KOPT-K1 (cell line): Measurements from ENCODE around the gene CDHR3.

Source experiments
- H3K27ac ChIP-seq: fragments of 200-600 bp; sonication (generic); 2 replicates; pipeline ENCODE4 v1.5.1; 2016; ENCODE audit warnings: antibody characterized with exemption, mild to moderate bottlenecking, low read depth, low read length; ENCODE audit not compliant: poor library complexity, severe bottlenecking
- H3K36me3 ChIP-seq: fragments of 200-600 bp; sonication (generic); 2 replicates; pipeline ENCODE4 v1.5.1; 2017; ENCODE audit warnings: antibody characterized with exemption, mild to moderate bottlenecking, low read length, moderate library complexity; ENCODE audit not compliant: insufficient read depth
- H3K9me3 ChIP-seq: fragments of 200-600 bp; sonication (generic); 2 replicates; pipeline ENCODE4 v1.5.1; 2017; ENCODE audit warnings: antibody characterized with exemption, low read length, mild to moderate bottlenecking; ENCODE audit not compliant: insufficient read depth, poor library complexity, severe bottlenecking

The CDHR3 gene

GRCh38 chr7:106021151-106022067 lies 58.3 kb downstream of the CDHR3 start:
- no peaks in the 10 kb centered on the region for H3K36me3 ChIP-seq
- no peaks in the 10 kb centered on the region for H3K9me3 ChIP-seq
- no peak overlapping the region for H3K27ac ChIP-seq

GRCh38 chr7:106022193-106022821 lies 59.2 kb downstream of the CDHR3 start:
- no peaks in the 10 kb centered on the region for H3K9me3 ChIP-seq
- no peak overlapping the region for H3K27ac ChIP-seq
- no peaks in the 10 kb centered on the region for H3K36me3 ChIP-seq

GRCh38 chr7:106023369-106024322 lies 60.6 kb downstream of the CDHR3 start:
- no peak overlapping the region for H3K27ac ChIP-seq

GRCh38 chr7:106026101-106026500 lies 63.0 kb downstream of the CDHR3 start:
- Histone ChIP-seq H3K27ac (no peak overlapping the region), H3K36me3 (no peaks in the 10 kb centered on the region), H3K9me3 (no peaks in the 10 kb centered on the region)

More at GRCh38 chr7:106023369-106024322, 60.6 kb downstream of the CDHR3 start:
- no peaks in the 10 kb centered on the region for H3K9me3 ChIP-seq
- H3K36me3 ChIP-seq = no peaks in the 10 kb centered on the region

- H3K36me3 ChIP-seq = no peaks in the 10 kb centered on the region
- no peak overlapping the region for H3K27ac ChIP-seq
- peaks cover 10% of the 10 kb centered on the region for H3K9me3 ChIP-seq
These were observed 66.4 kb downstream of the CDHR3 start for GRCh38 chr7:106029451-106029850.

- Histone ChIP-seq H3K27ac (no peak overlapping the region), H3K9me3 (peaks cover 10% of the 10 kb centered on the region), H3K36me3 (no peaks in the 10 kb centered on the region)
These were observed 66.9 kb downstream of the CDHR3 start for GRCh38 chr7:106029941-106030340.

- no peak overlapping the region for H3K27ac ChIP-seq
- H3K36me3 ChIP-seq = no peaks in the 10 kb centered on the region
- peaks cover 10% of the 10 kb centered on the region for H3K9me3 ChIP-seq
These were observed 68.4 kb downstream of the CDHR3 start for GRCh38 chr7:106031300-106032035.

GRCh38 chr7:106032295-106032694 lies 69.2 kb downstream of the CDHR3 start:
- Histone ChIP-seq H3K36me3 (no peaks in the 10 kb centered on the region), H3K27ac (no peak overlapping the region), H3K9me3 (peaks cover 10% of the 10 kb centered on the region)

- Histone ChIP-seq H3K9me3 (peaks cover 10% of the 10 kb centered on the region), H3K36me3 (no peaks in the 10 kb centered on the region), H3K27ac (no peak overlapping the region)
These were observed 70.7 kb downstream of the CDHR3 start for GRCh38 chr7:106033735-106034134.

- no peak overlapping the region for H3K27ac ChIP-seq
- H3K9me3 ChIP-seq = peaks cover 10% of the 10 kb centered on the region
- no peaks in the 10 kb centered on the region for H3K36me3 ChIP-seq
These were observed 71.3 kb downstream of the CDHR3 start for GRCh38 chr7:106034383-106034782.

- Histone ChIP-seq H3K36me3 (no peaks in the 10 kb centered on the region), H3K9me3 (peaks cover 10% of the 10 kb centered on the region), H3K27ac (no peak overlapping the region)
These were observed 72.5 kb downstream of the CDHR3 start for GRCh38 chr7:106035568-106035967.

- Histone ChIP-seq H3K36me3 (no peaks in the 10 kb centered on the region), H3K9me3 (peaks cover 10% of the 10 kb centered on the region), H3K27ac (no peak overlapping the region)
These were observed 72.9 kb downstream of the CDHR3 start for GRCh38 chr7:106036004-106036403.

GRCh38 chr7:106037489-106038176 lies 74.6 kb downstream of the CDHR3 start:
- H3K27ac ChIP-seq = no peak overlapping the region
- peaks cover 10% of the 10 kb centered on the region for H3K9me3 ChIP-seq
- H3K36me3 ChIP-seq = no peaks in the 10 kb centered on the region

GRCh38 chr7:106038289-106038688 lies 75.2 kb downstream of the CDHR3 start:
- Histone ChIP-seq H3K27ac (no peak overlapping the region), H3K9me3 (peaks cover 10% of the 10 kb centered on the region), H3K36me3 (no peaks in the 10 kb centered on the region)
